Cardiac fibroblast (primary cell): Measurements from ENCODE around the gene HHIP.

Source experiments
- DNase-seq, 2 donors: peaks; one replicate each; pipeline versions ENCODE4 v3.0.0 to v3.0.0-alpha.2; 2010; ENCODE audit warnings: low read depth in 2 of 2
- H3K4me3 ChIP-seq, 2 donors: replicated peaks in 1 of 2; 1 replicate in 1 of 2; 2 replicates in 1 of 2; pipeline ENCODE4 v1.5.1; 2011; ENCODE audit warnings: low read depth in 2 of 2, low read length in 2 of 2, mild to moderate bottlenecking in 2 of 2, moderate library complexity in 1 of 2
- CTCF ChIP-seq: IDR thresholded peaks from one replicate; pipeline ENCODE4 v1.5.1; 2011; ENCODE audit warnings: low read depth, mild to moderate bottlenecking, low read length, inconsistent platforms

HHIP gene

GRCh38 chr4:144721994-144722393 is 76.0 kb downstream of the HHIP start:
- no peak for DNase-seq
- no peak overlapping the region for H3K4me3 ChIP-seq
- TF ChIP-seq CTCF = no peak

- TF ChIP-seq CTCF = no peak
- no peak for DNase-seq
- H3K4me3 ChIP-seq = no peak overlapping the region
Measured at GRCh38 chr4:144723471-144723870, 77.5 kb downstream of the HHIP start.

GRCh38 chr4:144729175-144729574 is 83.2 kb downstream of the HHIP start:
- no peak for DNase-seq
- no peak overlapping the region for H3K4me3 ChIP-seq

GRCh38 chr4:144732584-144733428 is 86.8 kb downstream of the HHIP start:
- TF ChIP-seq CTCF = no peak

More at GRCh38 chr4:144729175-144729574, 83.2 kb downstream of the HHIP start:
- TF ChIP-seq CTCF = no peak

GRCh38 chr4:144733566-144733965 is 87.6 kb downstream of the HHIP start:
- no peak for TF ChIP-seq CTCF
- H3K4me3 ChIP-seq = no peak overlapping the region
- no peak for DNase-seq

More at GRCh38 chr4:144732584-144733428, 86.8 kb downstream of the HHIP start:
- DNase-seq = peak in 1 of 2 donors; percentile 49
- no peak overlapping the region for H3K4me3 ChIP-seq

- no peak overlapping the region for H3K4me3 ChIP-seq
- peak; percentile 19 to 60 for DNase-seq
- no peak for TF ChIP-seq CTCF
Measured at GRCh38 chr4:144734522-144734921, 88.6 kb downstream of the HHIP start.
